Hepatocyte (in vitro differentiated cells): Measurements from ENCODE around the gene ZSWIM1.

Experiments used
- EZH2 ChIP-seq: fragments of 200-600 bp; sonication (generic); IDR thresholded peaks from 2 replicates; pipeline ENCODE4 v1.6.1; 2016; ENCODE audit warnings: antibody characterized with exemption, mild to moderate bottlenecking, borderline replicate concordance
- TF ChIP-seq, protein P1 (sequence below): fragments of 200-600 bp; sonication (generic); IDR thresholded peaks from 2 replicates; pipeline ENCODE4 v1.5.1; 2016; ENCODE audit warnings: antibody characterized with exemption, mild to moderate bottlenecking; ENCODE audit not compliant: poor library complexity

DNA sequence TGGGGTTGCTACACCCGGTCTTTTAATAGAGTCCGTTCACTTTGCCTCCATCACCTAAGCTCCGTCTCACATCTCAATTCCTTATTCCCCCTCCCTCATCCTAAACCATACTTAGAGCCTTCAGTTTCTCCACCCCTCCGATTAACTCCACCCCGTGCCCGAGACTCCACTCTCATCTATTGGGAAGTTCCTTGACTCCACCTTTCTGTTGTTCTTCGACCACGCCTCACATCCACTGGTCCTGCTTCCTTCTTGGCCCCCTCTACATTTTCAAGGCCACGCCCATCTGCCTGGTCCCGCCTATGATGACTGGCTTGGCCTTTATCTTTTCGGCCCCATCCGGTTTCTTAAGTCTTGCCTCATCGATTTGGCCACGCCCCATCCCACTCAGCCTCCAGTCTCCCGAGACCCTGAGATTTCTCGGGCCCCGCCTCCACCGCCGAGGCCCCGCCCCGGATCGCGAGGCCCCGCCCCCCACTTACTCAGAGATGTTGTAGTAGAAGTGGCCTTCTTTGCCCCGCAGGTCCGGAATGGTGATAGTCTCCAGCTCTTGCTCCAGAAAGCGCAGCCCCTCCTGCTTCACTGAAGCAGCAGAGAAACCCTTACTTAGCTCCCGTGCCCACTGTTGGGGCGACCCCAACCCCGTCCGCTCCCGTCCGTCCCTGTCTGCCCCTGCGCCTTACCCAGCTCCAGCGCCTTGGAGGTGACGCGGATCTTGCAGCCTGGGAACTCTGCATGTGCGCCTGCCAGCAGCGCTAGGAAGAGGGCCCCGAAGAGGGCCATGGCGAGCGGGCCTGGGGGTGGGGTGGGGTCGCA, 29.9 kb downstream of the ZSWIM1 start:
- TF ChIP-seq, protein P1, sequence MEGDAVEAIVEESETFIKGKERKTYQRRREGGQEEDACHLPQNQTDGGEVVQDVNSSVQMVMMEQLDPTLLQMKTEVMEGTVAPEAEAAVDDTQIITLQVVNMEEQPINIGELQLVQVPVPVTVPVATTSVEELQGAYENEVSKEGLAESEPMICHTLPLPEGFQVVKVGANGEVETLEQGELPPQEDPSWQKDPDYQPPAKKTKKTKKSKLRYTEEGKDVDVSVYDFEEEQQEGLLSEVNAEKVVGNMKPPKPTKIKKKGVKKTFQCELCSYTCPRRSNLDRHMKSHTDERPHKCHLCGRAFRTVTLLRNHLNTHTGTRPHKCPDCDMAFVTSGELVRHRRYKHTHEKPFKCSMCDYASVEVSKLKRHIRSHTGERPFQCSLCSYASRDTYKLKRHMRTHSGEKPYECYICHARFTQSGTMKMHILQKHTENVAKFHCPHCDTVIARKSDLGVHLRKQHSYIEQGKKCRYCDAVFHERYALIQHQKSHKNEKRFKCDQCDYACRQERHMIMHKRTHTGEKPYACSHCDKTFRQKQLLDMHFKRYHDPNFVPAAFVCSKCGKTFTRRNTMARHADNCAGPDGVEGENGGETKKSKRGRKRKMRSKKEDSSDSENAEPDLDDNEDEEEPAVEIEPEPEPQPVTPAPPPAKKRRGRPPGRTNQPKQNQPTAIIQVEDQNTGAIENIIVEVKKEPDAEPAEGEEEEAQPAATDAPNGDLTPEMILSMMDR, result no peak
- TF ChIP-seq EZH2, result no peak
